ENCODE data around the gene PEX14.

GRCh38 chr1:10616696-10617095 lies 141.9 kb downstream of the PEX14 start:
- TF ChIP-seq CTCF (optimal IDR thresholded peaks at IDR 0.05 in 1 of 3, IDR thresholded peaks at IDR 0.05 in 1 of 3, conservative IDR thresholded peaks at IDR 0.05 in 1 of 3; ENCODE audit: extremely low read depth in 1 of 3, insufficient read depth in 2 of 3, low read length in 3 of 3) (no peak), EZH2 (IDR thresholded peaks at IDR 0.05; ENCODE audit: low read length) (no peak)

Data from keratinocyte (primary cell).